ENCODE measurements around the gene CAMK1D. TPM values are rescaled to one million over a fixed set of nuclear protein-coding genes. Genes with fewer than 3 reads are reported as not detected.

Gene CAMK1D
- total RNA-seq, 3 donors from 2014 or later (not counting 1 experiment from before 2014, with no cell fraction given) = 44.2 to 56.4 (median 49.7) TPM

DNA sequence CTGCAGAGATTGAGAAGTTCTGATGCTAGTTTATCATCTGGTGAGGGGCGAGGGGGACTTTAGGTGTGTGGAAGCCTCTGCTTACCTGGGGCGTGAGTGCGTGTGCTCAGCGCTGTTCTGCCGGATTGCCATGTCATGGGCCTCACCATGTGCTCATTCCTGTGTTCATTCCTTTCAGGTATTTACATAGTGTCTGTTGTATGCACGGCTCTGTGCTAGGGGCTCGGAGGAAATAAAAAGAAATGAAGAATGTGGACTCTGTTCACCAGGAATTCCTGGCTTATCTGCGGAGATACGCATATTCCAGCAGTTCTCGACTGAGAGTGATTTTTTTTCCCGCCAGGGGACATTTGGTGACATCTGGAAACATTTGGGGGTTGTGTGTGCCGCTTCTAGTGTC lies 152.0 kb downstream of the CAMK1D start:
- H3K4me3 Mint-ChIP-seq = no peak overlapping the region
- peak overlapping the region; percentile 13 to 20 for H3K27ac Mint-ChIP-seq
- peaks cover 66 to 69% of the 10 kb centered on the region in 2 donors for H3K4me1 Mint-ChIP-seq

GRCh38 chr10:12501841-12502525 lies 152.6 kb downstream of the CAMK1D start:
- DNase-seq = no peak
- H3K4me3 ChIP-seq (ENCODE audit: low read length) = no peak overlapping the region

More for the DNA sequence above, 152.0 kb downstream of the CAMK1D start:
- 94% methylated on average over 11 of the region's 12 CpGs for WGBS (ENCODE audit: insufficient coverage)
- Mint-ChIP-seq H3K36me3 (no peaks in the 10 kb centered on the region), H3K27me3 (ENCODE audit: low read depth in 2 of 2) (no peaks in the 10 kb centered on the region), H3K9me3 (no peaks in the 10 kb centered on the region)
- ATAC-seq = no peak
- no peak overlapping the region for H3K4me3 ChIP-seq (ENCODE audit: low read length)
- intact Hi-C loops (cut with micrococcal nuclease) = no loop called here
- no peak for DNase-seq
- no peak for TF ChIP-seq CTCF (IDR thresholded peaks at IDR 0.05)
- peaks cover 14% of the 10 kb centered on the region for H3K4me1 ChIP-seq (ENCODE audit: control insufficient read depth, insufficient read depth, low read length)
- H3K27me3 ChIP-seq (ENCODE audit: control insufficient read depth, insufficient read depth, low read length) = no peaks in the 10 kb centered on the region
- H3K9me3 ChIP-seq (ENCODE audit: control insufficient read depth, insufficient read depth, low read length) = no peaks in the 10 kb centered on the region
- no peak overlapping the region for H3K27ac ChIP-seq (ENCODE audit: low read length)
- H3K36me3 ChIP-seq (ENCODE audit: control insufficient read depth, insufficient read depth, low read length) = no peaks in the 10 kb centered on the region

GRCh38 chr10:12502526-12503274 lies 153.4 kb downstream of the CAMK1D start:
- H3K4me3 Mint-ChIP-seq = no peak overlapping the region
- Histone ChIP-seq H3K4me3 (ENCODE audit: low read length) (no peak overlapping the region), H3K27me3 (ENCODE audit: control insufficient read depth, insufficient read depth, low read length) (no peaks in the 10 kb centered on the region), H3K9me3 (ENCODE audit: control insufficient read depth, insufficient read depth, low read length) (no peaks in the 10 kb centered on the region), H3K4me1 (ENCODE audit: control insufficient read depth, insufficient read depth, low read length) (peaks cover 26% of the 10 kb centered on the region), H3K36me3 (ENCODE audit: control insufficient read depth, insufficient read depth, low read length) (no peaks in the 10 kb centered on the region), H3K27ac (ENCODE audit: low read length) (no peak overlapping the region)
- H3K4me1 Mint-ChIP-seq = peaks cover 72 to 77% of the 10 kb centered on the region in 2 donors
- no peak for TF ChIP-seq CTCF (IDR thresholded peaks at IDR 0.05)
- intact Hi-C loops (cut with micrococcal nuclease) = no loop called here
- H3K27me3 Mint-ChIP-seq (ENCODE audit: low read depth in 2 of 2) = no peaks in the 10 kb centered on the region
- DNase-seq = no peak
- no peaks in the 10 kb centered on the region for H3K9me3 Mint-ChIP-seq
- peak overlapping the region in 1 of 2 donors; percentile 29 for H3K27ac Mint-ChIP-seq
- H3K36me3 Mint-ChIP-seq = no peaks in the 10 kb centered on the region
- no peak for ATAC-seq
- 98% methylated on average over 19 of the region's 19 CpGs for WGBS (ENCODE audit: insufficient coverage)

More at GRCh38 chr10:12501841-12502525, 152.6 kb downstream of the CAMK1D start:
- no peak for TF ChIP-seq CTCF (IDR thresholded peaks at IDR 0.05)
- intact Hi-C loops (cut with micrococcal nuclease) = no loop called here
- Mint-ChIP-seq H3K27me3 (ENCODE audit: low read depth in 2 of 2) (no peaks in the 10 kb centered on the region), H3K9me3 (no peaks in the 10 kb centered on the region), H3K4me3 (no peak overlapping the region), H3K27ac (no peak overlapping the region), H3K4me1 (peaks cover 69 to 74% of the 10 kb centered on the region in 2 donors), H3K36me3 (no peaks in the 10 kb centered on the region)
- no peak for ATAC-seq
- no peaks in the 10 kb centered on the region for H3K36me3 ChIP-seq (ENCODE audit: control insufficient read depth, insufficient read depth, low read length)
- no peaks in the 10 kb centered on the region for H3K27me3 ChIP-seq (ENCODE audit: control insufficient read depth, insufficient read depth, low read length)
- no peak overlapping the region for H3K27ac ChIP-seq (ENCODE audit: low read length)
- peaks cover 19% of the 10 kb centered on the region for H3K4me1 ChIP-seq (ENCODE audit: control insufficient read depth, insufficient read depth, low read length)
- no peaks in the 10 kb centered on the region for H3K9me3 ChIP-seq (ENCODE audit: control insufficient read depth, insufficient read depth, low read length)
- 95% methylated on average over 16 of the region's 16 CpGs for WGBS (ENCODE audit: insufficient coverage)
